ENCODE data around the gene CYP2D6. TPM values are rescaled to one million over a fixed set of nuclear protein-coding genes. Genes with fewer than 3 reads are reported as not detected.
"Not testable (repeated sequence)": the region's sequence is repeated elsewhere in the genome, so short reads cannot be mapped to it uniquely, and the experiment has no call there.

CYP2D6 gene
- total and polyA plus RNA-seq, 10 of the 15 experiments (the other 5 are each of a cell fraction or from before 2014, with no cell fraction given), result 0.08 to 1.4 (median 0.39) TPM

- FAIRE-seq, result no peak
- Histone ChIP-seq H3K79me2 (ENCODE audit: control insufficient read depth, insufficient read depth, low read length) (no peaks in the 10 kb centered on the region), H4K20me1 (ENCODE audit: control insufficient read depth, insufficient read depth) (no peaks in the 10 kb centered on the region), H2AFZ (ENCODE audit: control insufficient read depth, low read depth, low read length) (no peak overlapping the region), H3K9ac (ENCODE audit: control insufficient read depth, insufficient read depth, low read length) (no peak overlapping the region), H3K27ac (ENCODE audit: control insufficient read depth, insufficient read depth) (no peak overlapping the region), H3K4me2 (ENCODE audit: control insufficient read depth, insufficient read depth) (no peak overlapping the region), H3K9me3 (replicated peaks; ENCODE audit: control insufficient read depth, insufficient read depth, low read length) (no peaks in the 10 kb centered on the region), H3K4me1 (ENCODE audit: control insufficient read depth, insufficient read depth, low read length) (no peaks in the 10 kb centered on the region), H3K4me3 (no peak overlapping the region), H3K36me3 (ENCODE audit: control insufficient read depth in 2 of 2, insufficient read depth in 2 of 2, low read length in 1 of 2) (no peaks in the 10 kb centered on the region; a peak in 1 of 4 replicates), H3K27me3 (replicated peaks in 1 of 2; ENCODE audit: control insufficient read depth in 2 of 2, insufficient read depth in 2 of 2, low read length in 1 of 2) (no peaks in the 10 kb centered on the region)
- SMC1A ChIA-PET (ENCODE audit: uncharacterized antibody, unreplicated experiment), result no interaction called here
- TF ChIP-seq NFXL1 (IDR thresholded peaks at IDR 0.05; ENCODE audit: borderline replicate concordance) (no peak), TAF1 (IDR thresholded peaks at IDR 0.05; ENCODE audit: borderline replicate concordance, low read depth, low read length) (no peak), FOXM1 (IDR thresholded peaks at IDR 0.05; ENCODE audit: low read depth, low read length) (no peak), NFIC (IDR thresholded peaks at IDR 0.05; ENCODE audit: low read depth, low read length) (no peak), ZNF24 (IDR thresholded peaks at IDR 0.05) (no peak), IRF4 (IDR thresholded peaks at IDR 0.05; ENCODE audit: low read depth, low read length) (no peak), HDAC6 (IDR thresholded peaks at IDR 0.05; ENCODE audit: unreplicated experiment) (no peak), CHD2 (IDR thresholded peaks at IDR 0.05; ENCODE audit: borderline replicate concordance, low read depth, low read length) (no peak), HDAC2 (IDR thresholded peaks at IDR 0.05) (no peak), ZNF384 (IDR thresholded peaks at IDR 0.05; ENCODE audit: borderline replicate concordance, low read depth, low read length) (no peak), LARP7 (IDR thresholded peaks at IDR 0.05) (no peak)
- no peak for DNase-seq (ENCODE audit: low read depth, low spot score)
- RAD21 ChIA-PET (ENCODE audit: unreplicated experiment), result no interaction called here
- in situ Hi-C loops (cut with MboI) (no loop called here), intact Hi-C loops (cut with micrococcal nuclease; ENCODE audit: unreplicated experiment) (no loop called here)
- 80% methylated on average over 16 of the region's 16 CpGs for WGBS (ENCODE audit: insufficient coverage, insufficient replicate concordance, low lambda C conversion rate, missing lambda C conversion rate)
- ATAC-seq, result no peak
- CTCF ChIA-PET, result no interaction called here
- BruUV-seq (replicated peaks), result no TSS peak
- POLR2A ChIA-PET, result no interaction called here
Observed at GRCh38 chr22:42127606-42128005, 3.0 kb downstream of the CYP2D6 start.

GRCh38 chr22:42123529-42123928, 7.1 kb downstream of the CYP2D6 start:
- H3K9ac ChIP-seq (ENCODE audit: control insufficient read depth, insufficient read depth, low read length); H3K4me1 ChIP-seq (ENCODE audit: control insufficient read depth, insufficient read depth, low read length); SMC1A ChIA-PET (ENCODE audit: uncharacterized antibody, unreplicated experiment); H3K4me2 ChIP-seq (ENCODE audit: control insufficient read depth, insufficient read depth); H3K27me3 ChIP-seq (replicated peaks in 1 of 2; ENCODE audit: control insufficient read depth in 2 of 2, insufficient read depth in 2 of 2, low read length in 1 of 2); FAIRE-seq; H3K27ac ChIP-seq (ENCODE audit: control insufficient read depth, insufficient read depth); H2AFZ ChIP-seq (ENCODE audit: control insufficient read depth, low read depth, low read length); RAD21 ChIA-PET (ENCODE audit: unreplicated experiment); in situ Hi-C loops (cut with MboI); H3K4me3 ChIP-seq; H3K9me3 ChIP-seq (replicated peaks; ENCODE audit: control insufficient read depth, insufficient read depth, low read length); H3K36me3 ChIP-seq (ENCODE audit: control insufficient read depth in 2 of 2, insufficient read depth in 2 of 2, low read length in 1 of 2); H3K79me2 ChIP-seq (ENCODE audit: control insufficient read depth, insufficient read depth, low read length); BruUV-seq (replicated peaks); H4K20me1 ChIP-seq (ENCODE audit: control insufficient read depth, insufficient read depth); POLR2A ChIA-PET; DNase-seq (ENCODE audit: low read depth, low spot score); intact Hi-C loops (cut with micrococcal nuclease; ENCODE audit: unreplicated experiment): not testable (repeated sequence)
- ATAC-seq, result peak; percentile 43
- CTCF ChIA-PET, result interaction anchor here (0.6 kb wide), 1 partner anchor 8 kb away, joined by 5 read pairs; no protein-coding TSS in a partner anchor
- no CpG with 5 or more reads among the region's 4 CpGs for WGBS (ENCODE audit: insufficient coverage, insufficient replicate concordance, low lambda C conversion rate, missing lambda C conversion rate)

Measured in GM12878 (cell line).